GM19035 (cell line): ENCODE data around the gene MPND.

Experiments used
- ATAC-seq: cut with Tn5 transposase; IDR thresholded peaks from one replicate; pipeline ENCODE4 v1.9.1; 2021; ENCODE audit not compliant: unreplicated experiment

Gene MPND

GRCh38 chr19:4376671-4376990 is 33.3 kb downstream of the MPND start:
- no peak for ATAC-seq

- no peak for ATAC-seq
Measured at GRCh38 chr19:4376991-4377781, 33.8 kb downstream of the MPND start.

- ATAC-seq: no peak
Measured at GRCh38 chr19:4378886-4379285, 35.5 kb downstream of the MPND start.

GRCh38 chr19:4379383-4380253 is 36.3 kb downstream of the MPND start:
- no peak for ATAC-seq

GRCh38 chr19:4380254-4380727 is 36.9 kb downstream of the MPND start:
- ATAC-seq: no peak

- no peak for ATAC-seq
Measured at GRCh38 chr19:4385291-4386040, 42.1 kb downstream of the MPND start.

GRCh38 chr19:4386041-4386782 is 42.9 kb downstream of the MPND start:
- ATAC-seq: no peak

- ATAC-seq: no peak
Measured at GRCh38 chr19:4388337-4389063, 45.1 kb downstream of the MPND start.

GRCh38 chr19:4389064-4389375 is 45.7 kb downstream of the MPND start:
- no peak for ATAC-seq

- no peak for ATAC-seq
Measured at GRCh38 chr19:4389511-4390016, 46.2 kb downstream of the MPND start.

- ATAC-seq: no peak
Measured at GRCh38 chr19:4390017-4390566, 46.7 kb downstream of the MPND start.

- no peak for ATAC-seq
Measured at GRCh38 chr19:4390567-4391305, 47.4 kb downstream of the MPND start.

GRCh38 chr19:4391306-4391693 is 47.9 kb downstream of the MPND start:
- ATAC-seq: no peak

- no peak for ATAC-seq
Measured at GRCh38 chr19:4391701-4392483, 48.5 kb downstream of the MPND start.

GRCh38 chr19:4393947-4394590 is 50.7 kb downstream of the MPND start:
- no peak for ATAC-seq

- no peak for ATAC-seq
Measured at GRCh38 chr19:4396949-4397783, 53.8 kb downstream of the MPND start.

- no peak for ATAC-seq
Measured at GRCh38 chr19:4399812-4400134, 56.4 kb downstream of the MPND start.
